Measurements from ENCODE around the gene TRIM42.

DNA sequence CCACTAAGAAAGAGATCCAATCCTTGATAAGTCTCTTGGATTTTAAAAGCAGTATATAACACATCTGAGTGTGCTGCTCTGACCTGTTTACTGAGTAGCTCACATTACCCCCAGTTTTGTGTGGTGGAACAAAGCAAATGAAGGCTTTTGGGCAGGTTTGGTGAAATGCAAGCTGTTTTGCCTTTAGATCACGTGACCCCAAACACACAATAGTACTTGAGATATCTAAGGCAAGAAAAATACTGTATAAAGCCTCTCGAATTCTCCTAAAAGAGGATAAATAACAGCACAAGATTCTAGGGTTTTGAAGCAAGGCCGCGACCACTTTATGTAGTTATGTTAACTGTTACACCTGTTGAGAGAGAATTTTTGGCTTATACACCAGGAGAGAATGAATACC, 49.3 kb upstream of the TRIM42 start:
- TF ChIP-seq, protein P1, sequence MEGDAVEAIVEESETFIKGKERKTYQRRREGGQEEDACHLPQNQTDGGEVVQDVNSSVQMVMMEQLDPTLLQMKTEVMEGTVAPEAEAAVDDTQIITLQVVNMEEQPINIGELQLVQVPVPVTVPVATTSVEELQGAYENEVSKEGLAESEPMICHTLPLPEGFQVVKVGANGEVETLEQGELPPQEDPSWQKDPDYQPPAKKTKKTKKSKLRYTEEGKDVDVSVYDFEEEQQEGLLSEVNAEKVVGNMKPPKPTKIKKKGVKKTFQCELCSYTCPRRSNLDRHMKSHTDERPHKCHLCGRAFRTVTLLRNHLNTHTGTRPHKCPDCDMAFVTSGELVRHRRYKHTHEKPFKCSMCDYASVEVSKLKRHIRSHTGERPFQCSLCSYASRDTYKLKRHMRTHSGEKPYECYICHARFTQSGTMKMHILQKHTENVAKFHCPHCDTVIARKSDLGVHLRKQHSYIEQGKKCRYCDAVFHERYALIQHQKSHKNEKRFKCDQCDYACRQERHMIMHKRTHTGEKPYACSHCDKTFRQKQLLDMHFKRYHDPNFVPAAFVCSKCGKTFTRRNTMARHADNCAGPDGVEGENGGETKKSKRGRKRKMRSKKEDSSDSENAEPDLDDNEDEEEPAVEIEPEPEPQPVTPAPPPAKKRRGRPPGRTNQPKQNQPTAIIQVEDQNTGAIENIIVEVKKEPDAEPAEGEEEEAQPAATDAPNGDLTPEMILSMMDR (IDR thresholded peaks at IDR 0.05) = no peak
- TF ChIP-seq POLR2A (IDR thresholded peaks at IDR 0.05) = no peak

All from tibial nerve (tissue), 3 donors.